MM.1S (cell line): Measurements from ENCODE around the gene APOL4.

Source experiments
- EZH2 ChIP-seq: fragments of 300-600 bp; sonication (generic); optimal IDR thresholded peaks from 2 replicates; pipeline ENCODE3; 2017; ENCODE audit warnings: low read depth, mild to moderate bottlenecking, antibody characterized with exemption, low read length, mixed read lengths
- TF ChIP-seq, protein P1 (sequence below): fragments of 300-600 bp; sonication (generic); IDR thresholded peaks from 2 replicates; pipeline ENCODE4 v1.5.1; 2016; ENCODE audit warnings: antibody characterized with exemption, low read length, mixed read lengths

DNA sequence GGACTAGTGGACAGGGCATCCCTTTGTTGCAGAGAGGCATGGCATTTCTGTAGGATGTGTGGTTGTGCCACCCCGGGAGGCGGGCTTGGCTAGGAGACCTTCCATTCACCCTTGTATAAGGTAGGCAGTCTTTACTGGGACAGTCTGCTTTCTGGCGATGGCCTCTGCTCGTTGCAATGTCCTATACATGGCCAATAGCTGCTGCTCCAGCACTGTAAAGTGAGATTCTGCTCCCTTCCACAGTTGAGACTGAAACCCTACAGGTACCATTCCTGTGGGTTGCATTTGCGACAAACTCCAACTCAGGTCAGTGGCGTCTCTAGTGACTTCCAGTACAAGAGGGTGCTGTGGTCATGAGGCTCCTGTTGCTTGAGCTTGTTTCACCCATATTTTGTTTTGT is 20.7 kb downstream of the APOL4 start:
- TF ChIP-seq, protein P1, sequence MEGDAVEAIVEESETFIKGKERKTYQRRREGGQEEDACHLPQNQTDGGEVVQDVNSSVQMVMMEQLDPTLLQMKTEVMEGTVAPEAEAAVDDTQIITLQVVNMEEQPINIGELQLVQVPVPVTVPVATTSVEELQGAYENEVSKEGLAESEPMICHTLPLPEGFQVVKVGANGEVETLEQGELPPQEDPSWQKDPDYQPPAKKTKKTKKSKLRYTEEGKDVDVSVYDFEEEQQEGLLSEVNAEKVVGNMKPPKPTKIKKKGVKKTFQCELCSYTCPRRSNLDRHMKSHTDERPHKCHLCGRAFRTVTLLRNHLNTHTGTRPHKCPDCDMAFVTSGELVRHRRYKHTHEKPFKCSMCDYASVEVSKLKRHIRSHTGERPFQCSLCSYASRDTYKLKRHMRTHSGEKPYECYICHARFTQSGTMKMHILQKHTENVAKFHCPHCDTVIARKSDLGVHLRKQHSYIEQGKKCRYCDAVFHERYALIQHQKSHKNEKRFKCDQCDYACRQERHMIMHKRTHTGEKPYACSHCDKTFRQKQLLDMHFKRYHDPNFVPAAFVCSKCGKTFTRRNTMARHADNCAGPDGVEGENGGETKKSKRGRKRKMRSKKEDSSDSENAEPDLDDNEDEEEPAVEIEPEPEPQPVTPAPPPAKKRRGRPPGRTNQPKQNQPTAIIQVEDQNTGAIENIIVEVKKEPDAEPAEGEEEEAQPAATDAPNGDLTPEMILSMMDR, result no peak
- TF ChIP-seq EZH2, result no peak
